ENCODE measurements around the gene BACE1-AS.
"Not testable (repeated sequence)": the region's sequence is repeated elsewhere in the genome, so short reads cannot be mapped to it uniquely, and the experiment has no call there.

Gene BACE1-AS

GRCh38 chr11:117295438-117296137 lies 4.4 kb downstream of the BACE1-AS start:
- no peak for DNase-seq

GRCh38 chr11:117296881-117297280 lies 5.7 kb downstream of the BACE1-AS start:
- DNase-seq: no peak

DNA sequence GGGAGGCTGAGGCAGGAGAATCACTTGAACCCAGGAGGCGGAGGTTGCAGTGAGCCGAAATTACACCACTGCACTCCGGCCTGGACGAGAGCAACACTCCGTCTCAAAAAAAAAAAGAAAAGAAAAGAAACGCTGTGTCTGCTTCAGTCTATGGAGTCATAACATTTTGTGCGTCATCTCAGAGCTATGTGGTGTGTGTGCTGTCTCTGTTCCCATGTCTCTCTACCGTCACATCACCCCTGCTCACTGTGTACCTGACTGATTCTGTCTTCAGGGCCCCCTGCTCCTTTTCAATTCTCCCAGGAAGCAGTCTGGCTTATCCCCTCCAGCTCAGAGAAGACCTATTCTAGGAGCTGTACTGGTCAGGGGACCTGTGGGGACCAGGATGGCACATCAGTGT lies 7.0 kb downstream of the BACE1-AS start:
- no peak for DNase-seq

DNA sequence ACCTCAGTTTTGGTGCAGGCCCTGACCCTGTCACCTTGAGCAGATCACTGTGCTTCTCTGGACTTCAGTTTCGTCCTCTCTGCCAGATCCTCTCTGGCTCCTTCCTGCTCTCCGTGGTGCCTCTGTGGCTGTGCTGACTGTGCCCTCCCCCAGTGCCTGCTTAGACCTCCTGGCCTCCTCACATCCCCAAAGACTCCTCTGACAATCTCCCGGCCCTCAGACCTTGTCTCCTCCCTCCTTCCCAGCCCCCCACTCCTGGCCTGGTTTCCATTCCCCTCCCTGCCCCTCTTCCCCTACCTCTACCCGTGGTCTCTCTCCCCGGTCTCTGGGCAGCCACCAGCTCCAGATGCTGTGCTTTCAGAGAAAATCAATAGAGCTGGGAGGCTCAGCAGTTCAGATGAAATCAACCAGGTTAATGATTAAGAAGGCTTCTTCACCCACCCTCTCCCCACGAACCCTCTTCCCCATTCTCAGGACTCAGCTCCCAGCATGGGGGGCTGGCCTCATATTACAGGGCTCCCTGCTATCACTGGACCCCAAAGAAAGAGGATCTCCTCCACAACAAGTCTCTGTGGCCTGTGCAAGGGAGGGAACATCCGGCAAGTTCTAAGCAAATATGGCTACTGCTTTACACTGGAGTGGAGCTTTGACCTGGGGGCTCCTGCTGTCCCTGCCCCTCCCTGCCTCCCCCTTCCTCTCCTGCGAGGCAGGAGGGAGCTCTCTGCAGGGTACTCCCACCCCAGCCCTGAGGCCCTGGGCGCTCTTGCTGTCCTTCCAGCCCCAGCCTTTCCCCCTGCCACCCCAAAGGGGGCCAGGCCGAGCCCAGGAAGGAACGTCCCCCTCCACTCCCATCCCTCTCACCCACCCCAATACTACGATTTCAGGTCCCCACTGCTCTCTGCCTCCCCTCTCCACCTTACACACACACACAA lies 8.5 kb downstream of the BACE1-AS start:
- DNase-seq: no peak

GRCh38 chr11:117300283-117300663 lies 9.1 kb downstream of the BACE1-AS start:
- DNase-seq: no peak

DNA sequence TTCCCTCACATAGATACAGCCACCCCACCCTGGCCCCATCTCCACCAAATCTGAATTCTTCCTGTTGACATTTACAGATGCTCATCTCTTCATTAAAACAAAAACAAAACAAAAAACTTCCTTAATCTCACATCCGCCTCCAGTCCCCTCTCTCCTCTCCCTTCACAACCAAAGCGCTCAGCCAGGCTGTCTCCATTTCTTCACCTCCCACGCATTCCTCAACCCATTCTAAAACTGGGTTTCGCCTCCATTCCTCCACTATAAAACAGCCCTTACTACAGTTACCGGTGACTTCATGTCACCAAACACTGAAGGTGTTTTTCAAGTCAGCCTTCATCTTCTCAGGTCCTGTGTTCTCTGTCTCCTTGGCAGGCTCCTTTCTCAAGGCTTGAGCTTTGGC lies 9.6 kb downstream of the BACE1-AS start:
- DNase-seq: no peak

- DNase-seq: no peak
These were observed 11.1 kb downstream of the BACE1-AS start for GRCh38 chr11:117302228-117302627.

DNA sequence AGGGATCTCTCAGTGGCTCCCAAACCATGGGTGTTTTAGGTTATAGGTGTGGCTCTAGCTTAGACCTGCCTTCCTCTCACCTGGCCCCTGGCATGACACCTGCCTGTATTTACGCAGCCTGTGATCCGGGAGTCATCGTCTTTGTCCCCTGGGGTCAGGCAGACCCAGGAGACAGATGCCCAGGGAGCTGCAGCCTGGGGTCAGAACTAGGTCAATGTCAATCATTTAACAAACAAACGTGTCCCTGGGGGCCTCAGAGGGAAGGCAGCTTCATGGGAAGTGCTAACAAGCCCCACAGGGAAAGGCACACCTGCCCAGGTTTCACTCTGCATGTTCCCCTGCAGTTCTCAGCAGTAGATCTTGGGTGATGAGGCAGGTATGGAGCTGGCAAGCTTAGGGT lies 12.0 kb downstream of the BACE1-AS start:
- no peak for DNase-seq

DNA sequence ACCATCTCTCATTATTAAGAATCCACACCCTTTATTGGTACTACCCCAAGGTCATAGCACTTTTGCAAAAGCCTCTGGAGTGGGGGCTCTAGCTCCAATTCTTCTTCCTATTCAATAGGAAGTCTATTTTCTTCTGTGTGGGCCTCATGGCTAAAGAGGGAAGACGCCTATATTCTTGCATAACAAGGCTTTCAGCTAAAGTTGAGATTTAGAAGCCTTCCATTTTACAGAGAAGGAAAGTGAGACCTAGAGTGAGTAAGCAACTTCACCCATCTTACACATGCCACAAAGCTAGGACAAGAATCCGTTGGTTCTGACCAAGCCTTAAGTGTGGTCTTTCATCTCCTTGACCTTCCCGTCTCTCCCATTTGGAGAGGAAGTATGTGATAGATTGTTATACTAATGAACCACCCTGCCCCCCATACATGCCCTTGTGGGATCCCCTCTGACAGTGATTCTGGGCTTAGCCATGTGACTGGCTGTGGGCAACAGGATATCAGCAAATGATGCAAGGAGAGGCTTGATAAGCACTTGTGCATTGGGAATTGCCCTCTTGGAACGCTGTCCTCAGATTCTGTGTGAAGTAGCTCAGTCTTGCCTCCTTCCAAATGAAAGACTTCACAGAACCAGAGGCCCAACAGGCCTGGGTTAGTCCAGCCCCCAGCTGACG lies 12.6 kb downstream of the BACE1-AS start:
- no peak for DNase-seq

- no peak for DNase-seq
These were observed 14.0 kb downstream of the BACE1-AS start for GRCh38 chr11:117305145-117305544.

DNA sequence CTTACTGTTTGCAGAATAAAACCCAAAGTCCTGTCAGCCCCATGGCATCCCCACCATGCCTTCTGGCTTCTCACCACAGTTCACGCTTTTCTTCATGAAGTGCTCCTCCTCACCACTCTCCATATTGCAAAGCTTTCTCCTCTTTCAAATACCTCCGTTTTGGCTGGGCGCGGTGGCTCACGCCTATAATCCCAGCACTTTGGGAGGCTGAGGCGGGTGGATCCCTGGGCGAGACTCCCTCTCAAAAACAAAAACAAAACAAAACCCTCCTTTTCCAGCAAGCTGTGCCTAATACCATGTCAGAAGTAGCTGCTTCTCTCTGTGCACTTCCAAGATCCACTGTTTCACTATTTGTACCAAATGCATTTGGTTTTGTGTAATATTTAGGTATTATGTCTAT lies 18.2 kb downstream of the BACE1-AS start:
- DNase-seq: no peak

DNA sequence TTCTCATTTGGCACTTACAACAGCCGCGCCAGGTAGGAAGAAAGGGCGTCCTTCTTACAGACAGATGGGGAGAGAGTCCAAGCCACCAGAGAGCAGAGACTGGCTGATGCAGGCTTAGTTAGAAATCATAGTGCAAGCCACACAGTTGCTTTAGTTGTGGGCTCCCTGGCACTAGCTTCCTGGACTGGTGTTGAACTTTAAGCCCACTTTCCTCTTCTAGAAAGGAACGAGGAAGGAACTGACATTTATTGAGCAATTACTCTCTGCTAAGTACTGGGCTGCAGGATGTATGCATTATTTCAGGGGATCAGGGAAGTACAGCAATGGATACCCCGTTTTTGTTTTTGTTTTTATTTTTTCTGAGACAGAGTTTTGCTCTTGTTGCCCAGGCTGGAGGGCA lies 21.9 kb downstream of the BACE1-AS start:
- DNase-seq: no peak

GRCh38 chr11:117313828-117314768 lies 23.0 kb downstream of the BACE1-AS start:
- DNase-seq: no peak

GRCh38 chr11:117314840-117315239 lies 23.7 kb downstream of the BACE1-AS start:
- no peak for DNase-seq

DNA sequence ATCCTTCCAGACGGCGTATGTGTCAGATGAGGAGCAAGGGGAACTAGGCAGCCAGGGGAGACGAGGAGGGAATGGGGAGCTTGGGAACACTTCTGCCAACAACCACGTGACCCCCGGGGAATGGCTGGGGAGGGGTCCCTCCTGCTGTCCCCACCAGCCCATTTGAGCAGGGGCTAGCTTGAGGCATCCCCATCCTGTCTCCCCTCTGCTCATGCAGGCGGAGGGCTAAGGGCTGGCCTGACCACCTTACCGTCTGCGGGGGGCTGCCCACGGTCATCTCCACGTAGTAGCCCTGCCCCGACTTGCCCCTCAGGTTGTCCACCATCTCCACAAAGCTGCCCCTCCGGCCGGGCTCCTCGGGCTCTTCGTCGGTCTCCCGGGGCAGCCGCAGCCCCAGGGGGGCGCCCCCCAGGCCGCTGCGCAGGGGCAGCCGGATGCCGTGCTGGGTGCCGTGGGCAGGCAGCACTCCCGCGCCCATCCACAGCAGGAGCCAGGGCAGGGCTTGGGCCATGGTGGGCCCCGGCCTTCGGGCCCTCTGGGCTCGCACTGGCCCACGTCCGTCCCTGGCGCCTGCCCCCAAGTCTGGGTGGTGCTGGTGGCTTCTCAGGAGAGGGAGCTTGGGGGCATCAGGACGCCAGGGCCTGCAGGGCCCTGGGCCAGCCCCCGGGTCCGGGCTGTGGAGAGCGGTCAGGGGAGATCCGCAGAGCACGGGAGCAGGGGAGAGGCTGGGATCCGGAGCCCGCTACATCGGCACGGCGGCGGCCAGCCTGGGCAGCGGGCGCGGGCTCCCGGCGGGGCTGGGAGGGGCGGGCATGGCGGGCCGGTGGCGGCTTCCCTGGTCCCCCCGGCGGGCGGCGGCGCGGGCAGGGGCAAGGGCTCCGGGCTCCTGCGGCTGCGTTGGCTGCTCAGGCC lies 24.4 kb downstream of the BACE1-AS start:
- peak in 1 of 2 experiments; percentile 15 for DNase-seq

- peak; percentile 36 to 51 for DNase-seq
These were observed 25.2 kb downstream of the BACE1-AS start, which contains the start of gene BACE1 for GRCh38 chr11:117316197-117316961. Gene BACE1 (minus strand): TSS chr11:117316256. CDS start chr11:117315795, 461 bp downstream.

- DNase-seq: no peak
These were observed 27.6 kb downstream of the BACE1-AS start for GRCh38 chr11:117318738-117319137.

- DNase-seq: no peak
These were observed 28.2 kb downstream of the BACE1-AS start for GRCh38 chr11:117319214-117319840.

- not testable (repeated sequence) for DNase-seq
These were observed 36.1 kb downstream of the BACE1-AS start for GRCh38 chr11:117327255-117327566.

All from activated CD4-positive, alpha-beta T cell treated with anti-CD3 and anti-CD28 coated beads, Interleukin-2, amount 50 U/mL, for 48 hours (primary cell).